CD4-positive, alpha-beta T cell treated with Interleukin-1 beta for 1 hour (primary cell): ENCODE data around the gene NAPEPLD.
"Not testable (repeated sequence)": the region's sequence is repeated elsewhere in the genome, so short reads cannot be mapped to it uniquely, and the experiment has no call there.

Experiments
- DNase-seq, 2 donors: peaks; one replicate each; pipeline ENCODE4 v3.0.0-alpha.2; 2020 to 2022

Gene NAPEPLD

GRCh38 chr7:103143868-103144267, 5.0 kb downstream of the NAPEPLD start:
- DNase-seq: no peak

DNA sequence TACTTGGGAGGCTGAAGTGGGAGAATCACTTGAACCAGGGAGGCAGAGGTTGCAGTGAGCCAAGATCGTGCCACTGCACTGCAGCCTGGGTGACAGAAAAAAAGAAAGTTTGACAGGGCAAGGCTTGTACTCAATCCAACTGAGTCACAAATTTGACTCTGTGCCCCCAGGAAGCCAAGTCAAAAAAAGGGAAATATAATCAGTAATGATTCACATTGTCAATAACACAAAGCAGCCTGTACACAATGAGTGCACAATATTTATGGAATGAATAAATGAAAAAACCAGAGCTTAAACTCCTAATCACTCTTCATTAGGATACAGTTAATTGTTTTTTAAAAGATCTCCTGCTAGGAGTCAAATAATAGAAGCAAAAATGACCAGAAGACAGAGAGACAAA, 6.4 kb downstream of the NAPEPLD start:
- no peak for DNase-seq

DNA sequence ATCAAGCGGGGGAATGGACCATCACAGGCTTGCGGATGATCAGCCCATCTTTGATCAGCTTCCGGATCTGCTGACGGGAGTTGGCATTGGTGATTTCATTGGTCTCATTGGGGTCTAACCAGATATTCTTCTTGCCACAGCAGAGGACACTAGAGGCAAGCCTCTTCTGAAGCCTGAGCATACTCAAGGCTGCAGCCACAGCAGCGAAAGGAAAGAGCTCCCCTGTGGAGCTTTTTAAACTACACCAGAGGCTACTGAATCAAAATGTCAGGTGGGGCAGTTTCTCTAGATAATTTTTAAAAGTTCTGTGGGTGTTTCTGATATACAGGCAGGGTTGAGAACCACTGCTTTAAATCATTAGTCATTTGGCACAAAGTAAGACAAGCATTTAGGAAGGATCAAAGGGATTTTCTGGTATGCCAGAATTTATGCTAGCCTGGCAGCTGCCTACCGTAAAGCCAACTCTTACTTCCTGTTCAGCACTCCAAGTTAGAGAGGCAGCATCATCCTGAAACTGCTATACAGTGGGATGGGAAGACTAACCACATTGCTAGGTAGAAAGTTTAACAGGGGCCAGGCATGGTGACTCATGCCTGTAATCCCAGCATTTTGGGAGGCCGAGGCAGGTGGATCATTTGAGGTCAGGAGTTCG, 7.0 kb downstream of the NAPEPLD start:
- no peak for DNase-seq

GRCh38 chr7:103140685-103141084, 8.2 kb downstream of the NAPEPLD start:
- no peak for DNase-seq

GRCh38 chr7:103140061-103140460, 8.8 kb downstream of the NAPEPLD start:
- no peak for DNase-seq

GRCh38 chr7:103134836-103135554, 13.9 kb downstream of the NAPEPLD start:
- DNase-seq: no peak

GRCh38 chr7:103132995-103133688, 15.8 kb downstream of the NAPEPLD start:
- DNase-seq: no peak

GRCh38 chr7:103130901-103131624, 17.8 kb downstream of the NAPEPLD start:
- DNase-seq: no peak

DNA sequence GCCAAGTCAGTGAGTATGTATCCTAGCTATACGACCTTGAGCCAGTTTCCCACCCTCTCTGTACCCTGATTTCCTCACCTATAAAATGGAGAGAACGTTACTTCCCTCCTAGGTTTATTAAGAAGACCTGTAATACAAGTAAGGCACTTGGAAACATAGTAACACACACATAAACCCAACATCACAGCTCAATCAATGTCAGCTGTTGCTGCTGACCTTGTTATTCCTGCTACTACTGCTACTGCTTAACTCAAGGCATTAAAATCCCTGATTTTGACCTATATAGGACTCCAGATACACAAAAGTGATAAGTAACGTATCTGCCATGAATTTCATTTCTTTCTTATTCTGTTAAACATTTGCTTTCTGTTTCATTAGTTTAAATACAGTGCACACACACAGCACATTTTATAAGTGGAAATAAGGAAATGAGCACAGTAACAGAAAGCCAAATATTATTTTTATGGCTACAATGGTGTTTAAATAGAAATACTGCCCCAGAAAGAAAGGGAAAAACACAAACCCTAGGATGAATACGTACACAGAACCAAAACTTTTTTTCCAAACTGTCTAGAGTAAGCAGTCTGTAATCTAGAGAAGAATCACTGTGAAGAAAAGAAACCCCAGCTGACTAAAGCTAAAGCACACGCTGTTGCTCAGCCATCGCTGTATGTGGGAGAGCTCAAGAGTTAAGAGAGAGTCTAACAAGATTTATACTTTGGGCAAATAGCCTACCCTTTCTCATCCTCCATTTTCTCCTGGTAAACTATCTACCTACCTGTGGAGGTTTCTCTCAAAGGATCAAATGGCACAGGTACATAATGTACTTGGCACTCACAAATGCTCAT, 19.0 kb downstream of the NAPEPLD start:
- DNase-seq: no peak

DNA sequence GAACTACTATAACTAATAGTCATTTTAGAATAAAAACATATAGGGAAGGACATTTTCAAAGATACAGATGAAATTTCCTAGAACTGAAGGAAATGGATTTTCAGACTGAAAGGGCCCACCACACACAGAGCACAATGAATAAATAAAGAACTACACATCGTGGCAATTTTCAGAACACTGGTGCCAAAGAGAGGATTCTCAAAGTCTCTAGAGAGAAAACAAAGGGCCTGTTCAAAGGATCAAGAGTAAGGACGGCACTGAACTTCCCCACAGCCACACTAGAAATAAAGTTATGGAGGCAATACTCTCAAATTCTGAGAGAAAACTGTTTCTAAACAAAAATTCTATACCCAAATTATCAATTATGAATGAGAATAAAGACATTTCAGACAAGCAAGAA, 21.9 kb downstream of the NAPEPLD start:
- DNase-seq: no peak

DNA sequence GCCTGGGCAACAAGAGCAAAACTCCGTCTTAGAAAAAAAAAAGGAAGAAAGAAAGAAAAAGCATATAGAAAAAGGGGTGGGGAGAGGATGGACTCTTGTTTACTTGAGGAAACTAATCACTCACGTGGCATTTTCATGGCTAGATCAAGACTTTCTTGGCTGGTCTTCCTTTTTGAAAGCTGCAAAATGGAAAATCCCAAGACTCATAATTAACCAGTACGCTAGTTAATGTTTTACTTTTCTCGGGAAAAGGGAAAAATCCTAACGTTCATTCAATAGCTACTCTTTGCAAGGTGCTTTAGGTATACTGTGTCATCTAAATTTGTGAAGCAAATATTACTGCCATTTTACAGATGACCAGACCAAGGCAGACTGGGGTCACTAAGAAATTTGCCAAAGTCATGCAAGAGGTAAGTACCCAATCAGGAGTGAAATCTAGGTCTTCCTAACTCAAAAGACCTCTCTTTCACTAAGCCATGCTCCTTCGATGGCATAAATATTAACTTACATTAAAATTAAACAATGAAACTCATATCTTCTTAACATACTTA, 24.4 kb downstream of the NAPEPLD start:
- no peak for DNase-seq

GRCh38 chr7:103123529-103123928, 25.4 kb downstream of the NAPEPLD start:
- DNase-seq: no peak

DNA sequence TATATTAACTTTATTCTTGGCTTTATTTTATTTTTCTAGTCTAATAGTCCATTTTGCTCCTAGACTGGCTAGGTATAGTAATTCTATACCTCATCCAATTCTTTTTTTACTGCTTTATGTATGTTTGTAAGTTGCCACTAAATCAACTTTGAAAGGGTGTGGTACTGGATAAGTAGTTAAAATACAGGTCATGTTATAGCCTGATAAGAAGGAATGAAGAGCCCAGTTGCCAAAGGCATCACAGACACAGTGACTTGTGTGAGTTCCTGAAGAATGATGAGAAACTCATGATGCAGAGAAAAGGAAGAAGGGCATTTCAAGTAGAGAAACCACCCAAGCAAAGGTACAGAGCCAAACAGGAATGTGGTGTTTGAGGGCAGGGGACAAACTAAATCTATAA, 27.3 kb downstream of the NAPEPLD start:
- no peak for DNase-seq

DNA sequence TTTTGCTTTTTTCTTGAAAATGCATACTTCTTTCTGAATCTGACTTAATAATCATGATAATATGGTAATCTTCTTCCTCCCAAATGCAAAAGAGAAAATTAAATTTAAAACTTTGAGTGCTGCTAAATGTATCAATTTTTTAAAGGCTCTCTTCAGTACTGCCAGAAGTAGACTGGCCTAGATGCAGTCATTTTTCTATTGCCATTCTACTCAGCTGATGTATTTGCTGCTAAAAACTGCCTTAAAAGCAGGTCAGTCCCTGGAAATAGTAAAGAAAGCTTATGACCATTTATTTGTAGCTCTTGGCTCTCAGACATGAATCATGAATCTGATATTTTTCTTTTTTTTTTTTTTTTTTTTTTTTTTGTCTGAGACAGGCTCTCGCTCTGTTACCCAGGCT, 28.5 kb downstream of the NAPEPLD start:
- DNase-seq: no peak

GRCh38 chr7:103119791-103120291, 29.1 kb downstream of the NAPEPLD start:
- no peak for DNase-seq

DNA sequence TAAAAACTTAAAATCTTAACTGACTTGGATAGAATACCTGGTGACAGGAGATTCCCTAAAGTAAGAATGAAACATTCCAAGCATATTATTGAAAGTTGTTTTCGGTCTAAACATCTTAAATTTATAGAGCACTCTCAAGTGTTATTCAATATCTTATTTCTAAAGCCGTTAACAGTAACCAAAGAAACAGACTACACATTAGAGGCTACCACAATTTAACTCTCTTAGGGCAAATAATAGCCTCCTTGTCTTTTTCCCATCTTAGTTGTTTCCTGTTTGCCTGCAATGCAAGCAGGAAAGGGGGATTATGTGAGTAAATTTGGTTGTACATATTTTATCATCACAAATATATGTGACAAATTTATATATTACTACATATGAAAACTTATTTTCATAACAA, 31.4 kb downstream of the NAPEPLD start:
- no peak for DNase-seq

DNA sequence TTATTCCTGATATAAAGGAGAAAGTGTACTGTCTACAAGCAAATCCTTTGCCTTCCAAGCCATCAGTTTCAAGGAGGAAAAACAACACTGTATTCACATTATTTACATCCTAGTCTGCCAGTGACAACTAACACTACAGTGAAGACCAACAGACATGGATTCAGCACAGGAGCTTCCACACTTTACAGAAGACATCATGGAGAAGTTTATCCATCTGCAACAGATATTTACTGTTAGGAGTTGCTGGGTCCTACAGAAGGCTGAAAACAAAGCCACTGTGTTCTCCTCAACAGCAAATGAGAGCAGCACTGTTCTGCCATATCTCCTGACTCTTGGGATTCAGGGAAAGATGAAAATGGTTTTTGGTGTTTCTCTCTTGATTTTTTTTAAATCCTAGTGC, 31.9 kb downstream of the NAPEPLD start:
- DNase-seq: no peak

DNA sequence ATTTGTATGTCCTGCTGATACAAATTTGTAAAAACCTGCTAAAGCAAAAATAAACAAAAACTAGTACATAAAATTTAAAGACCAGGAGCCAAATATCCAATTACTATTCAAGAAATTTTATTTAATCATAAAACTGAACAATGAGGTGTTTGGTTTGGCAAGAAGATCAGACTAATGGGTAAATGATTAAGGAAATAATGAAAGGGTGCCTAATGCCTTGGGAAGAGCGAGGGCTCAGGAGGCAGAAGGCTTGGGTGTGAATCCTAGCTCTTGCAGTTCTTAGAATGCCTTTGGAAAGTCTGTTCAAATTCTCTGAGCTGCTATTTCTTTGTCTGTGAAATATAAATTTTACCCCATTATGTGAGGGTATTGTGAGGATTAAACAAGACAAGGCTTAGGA, 32.4 kb downstream of the NAPEPLD start:
- no peak for DNase-seq

- DNase-seq: no peak
These were observed 33.1 kb downstream of the NAPEPLD start for GRCh38 chr7:103115771-103116170.

DNA sequence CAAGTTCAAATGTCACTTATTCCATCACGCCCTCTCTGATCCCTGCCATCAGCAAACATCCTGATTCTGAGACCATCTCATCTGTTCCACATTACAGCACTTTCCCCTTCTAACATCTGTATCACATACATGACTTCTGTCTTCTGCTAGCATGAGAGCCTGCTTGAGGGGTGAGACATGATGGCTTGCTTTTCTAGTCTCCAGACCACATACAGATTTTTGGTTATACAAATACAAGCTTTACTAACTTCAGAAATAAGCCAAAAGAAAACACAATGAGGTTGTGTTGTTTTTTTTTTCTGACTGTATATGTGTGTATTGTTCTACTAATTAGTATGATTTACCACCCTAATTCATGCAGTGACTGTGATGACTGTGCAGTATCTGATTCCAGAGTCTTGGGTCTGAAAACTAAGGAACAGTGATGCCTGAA, 34.3 kb downstream of the NAPEPLD start:
- DNase-seq: no peak

- DNase-seq: no peak
These were observed 35.7 kb downstream of the NAPEPLD start for GRCh38 chr7:103113164-103113563.

- not testable (repeated sequence) for DNase-seq
These were observed 42.2 kb downstream of the NAPEPLD start for GRCh38 chr7:103106703-103107070.
